ENCODE results near the gene JAG2.
A peak's percentile ranks its signal among the peaks of the same experiment; 100 is the strongest.

The JAG2 gene

GRCh38 chr14:105201156-105201924 is 32.8 kb upstream of the JAG2 start:
- H3K4me3 ChIP-seq (ENCODE audit: low read depth, low read length): no peak overlapping the region
- H3K27ac ChIP-seq (ENCODE audit: extremely low read depth, low read depth, low read length): no peak overlapping the region
- no peak for TF ChIP-seq ZNF426 (tag by site-specific recombination; IDR thresholded peaks at IDR 0.05)
- TF ChIP-seq HOXD13 (CRISPR knock-in tag; IDR thresholded peaks at IDR 0.05; ENCODE audit: borderline replicate concordance): no peak
- no peak for TF ChIP-seq KLF17 (tag by site-specific recombination; IDR thresholded peaks at IDR 0.05)
- no peak for TF ChIP-seq ZFP69B (tag by site-specific recombination; IDR thresholded peaks at IDR 0.05)
- TF ChIP-seq ZNF624 (tag by site-specific recombination; IDR thresholded peaks at IDR 0.05): no peak
- no peak for TF ChIP-seq ZBTB21 (tag by site-specific recombination; IDR thresholded peaks at IDR 0.05)
- TF ChIP-seq KLF9 (tag by site-specific recombination; IDR thresholded peaks at IDR 0.05; ENCODE audit: low read depth): no peak
- no peak for TF ChIP-seq ZNF311 (tag by site-specific recombination; IDR thresholded peaks at IDR 0.05; ENCODE audit: borderline replicate concordance)
- TF ChIP-seq YY2 (tag by site-specific recombination; IDR thresholded peaks at IDR 0.05): no peak
- no peak for TF ChIP-seq ZBTB10 (tag by site-specific recombination; IDR thresholded peaks at IDR 0.05)
- TF ChIP-seq PBX3 (CRISPR knock-in tag; IDR thresholded peaks at IDR 0.05): no peak
- TF ChIP-seq ZNF239 (tag by site-specific recombination; IDR thresholded peaks at IDR 0.05): no peak
- TF ChIP-seq TCF7L2 (IDR thresholded peaks at IDR 0.05; ENCODE audit: borderline replicate concordance, low read depth, low read length): no peak
- no peak for TF ChIP-seq ZNF324 (tag by site-specific recombination; IDR thresholded peaks at IDR 0.05)
- H3K36me3 ChIP-seq (ENCODE audit: control insufficient read depth in 2 of 2, insufficient read depth in 1 of 2, low read length in 2 of 2): no peaks in the 10 kb centered on the region
- ChIA-PET POLR2A (interaction anchor here (0.6 kb wide), 2 partner anchors 138 to 437 kb away, joined by 3 to 6 read pairs; no protein-coding TSS in a partner anchor), CTCF (interaction anchor here (0.5 to 4.0 kb wide), 9 partner anchors 11 to 161 kb away, joined by 3 to 23 read pairs (median 4); no protein-coding TSS in a partner anchor)
- H3K9me3 ChIP-seq (ENCODE audit: control insufficient read depth, insufficient read depth, low read depth, low read length): no peaks in the 10 kb centered on the region
- H3K4me1 ChIP-seq (ENCODE audit: control insufficient read depth, insufficient read depth, low read length): no peaks in the 10 kb centered on the region

GRCh38 chr14:105200641-105201040 is 32.1 kb upstream of the JAG2 start:
- ChIA-PET POLR2A (interaction anchor here (0.6 kb wide), 1 partner anchor 436 kb away, joined by 6 read pairs; no protein-coding TSS in a partner anchor), CTCF (interaction anchor here (0.9 to 1.6 kb wide), 3 partner anchors 12 to 112 kb away, joined by 3 to 4 read pairs (median 3); no protein-coding TSS in a partner anchor)
- H3K4me1 ChIP-seq (ENCODE audit: control insufficient read depth, insufficient read depth, low read length): no peaks in the 10 kb centered on the region
- no peak overlapping the region for H3K4me3 ChIP-seq (ENCODE audit: low read depth, low read length)
- H3K27ac ChIP-seq (ENCODE audit: extremely low read depth, low read depth, low read length): no peak overlapping the region
- H3K36me3 ChIP-seq (ENCODE audit: control insufficient read depth in 2 of 2, insufficient read depth in 1 of 2, low read length in 2 of 2): no peaks in the 10 kb centered on the region
- no peaks in the 10 kb centered on the region for H3K9me3 ChIP-seq (ENCODE audit: control insufficient read depth, insufficient read depth, low read depth, low read length)
- no peak for TF ChIP-seq ZNF184 (tag by site-specific recombination; IDR thresholded peaks at IDR 0.05)

GRCh38 chr14:105200074-105200473 is 31.5 kb upstream of the JAG2 start:
- ChIA-PET POLR2A (no interaction called here), CTCF (interaction anchor here (1.0 to 1.2 kb wide), 3 partner anchors 12 to 152 kb away, joined by 3 to 4 read pairs (median 3); no protein-coding TSS in a partner anchor)
- H3K4me3 ChIP-seq (ENCODE audit: low read depth, low read length): no peak overlapping the region
- H3K9me3 ChIP-seq (ENCODE audit: control insufficient read depth, insufficient read depth, low read depth, low read length): no peaks in the 10 kb centered on the region
- H3K27ac ChIP-seq (ENCODE audit: extremely low read depth, low read depth, low read length): no peak overlapping the region
- H3K4me1 ChIP-seq (ENCODE audit: control insufficient read depth, insufficient read depth, low read length): no peaks in the 10 kb centered on the region
- H3K36me3 ChIP-seq (ENCODE audit: control insufficient read depth in 2 of 2, insufficient read depth in 1 of 2, low read length in 2 of 2): no peaks in the 10 kb centered on the region
- no peak for TF ChIP-seq ELK4 (IDR thresholded peaks at IDR 0.05; ENCODE audit: borderline replicate concordance, low read depth, low read length)
- no peak for TF ChIP-seq ZNF624 (tag by site-specific recombination; IDR thresholded peaks at IDR 0.05)
- no peak for TF ChIP-seq ZNF10 (tag by site-specific recombination; IDR thresholded peaks at IDR 0.05)
- TF ChIP-seq ZNF623 (tag by site-specific recombination; IDR thresholded peaks at IDR 0.05): no peak
- TF ChIP-seq ZNF596 (tag by site-specific recombination; IDR thresholded peaks at IDR 0.05): no peak
- TF ChIP-seq SP7 (tag by site-specific recombination; IDR thresholded peaks at IDR 0.05): no peak
- TF ChIP-seq GLIS1 (tag by site-specific recombination; IDR thresholded peaks at IDR 0.05): peak; percentile 39; the same call in 1 of the 2 replicates
- TF ChIP-seq ZBTB1 (tag by site-specific recombination; IDR thresholded peaks at IDR 0.05): no peak
- TF ChIP-seq ZNF26 (tag by site-specific recombination; IDR thresholded peaks at IDR 0.05): no peak
- no peak for TF ChIP-seq ZNF514 (tag by site-specific recombination; IDR thresholded peaks at IDR 0.05)
